HepG2 (cell line): ENCODE data around the gene BMI1. TPM values are rescaled to one million over a fixed set of nuclear protein-coding genes. Genes with fewer than 3 reads are reported as not detected.

Experiments
- HNF4G ChIP-seq, 2 experiments: sonication (generic) in 1 of 2; formaldehyde crosslinking in 1 of 2; IDR thresholded peaks; 2 replicates each; pipeline versions ENCODE4 v1.4.0 to v1.6.1; 2011 to 2020; ENCODE audit warnings: borderline replicate concordance in 2 of 2, low read depth in 2 of 2, mild to moderate bottlenecking in 2 of 2, low read length in 1 of 2, missing genetic modification reagents in 1 of 2, moderate library complexity in 1 of 2
- HNRNPK ChIP-seq: fragments of 200-400 bp; formaldehyde crosslinking; IDR thresholded peaks from 2 replicates; pipeline ENCODE4 v1.6.1; 2018; ENCODE audit warnings: low read length, low read depth, moderate library complexity, mild to moderate bottlenecking; ENCODE audit not compliant: poor library complexity, severe bottlenecking
- MAFG ChIP-seq: sonication (generic); formaldehyde crosslinking; IDR thresholded peaks from 2 replicates; pipeline ENCODE4 v1.5.1; 2020; ENCODE audit warnings: mild to moderate bottlenecking, missing genetic modification reagents
- MYPOP ChIP-seq: sonication (generic); formaldehyde crosslinking; IDR thresholded peaks from 2 replicates; pipeline ENCODE4 v1.8.1; 2023; ENCODE audit warnings: mild to moderate bottlenecking, moderate library complexity, missing genetic modification reagents
- REL ChIP-seq: sonication (generic); formaldehyde crosslinking; conservative IDR thresholded peaks from 2 replicates; pipeline ENCODE4 v1.8.0; 2022; ENCODE audit warnings: mild to moderate bottlenecking, missing genetic modification reagents, moderate library complexity
- REXO4 ChIP-seq: sonication (generic); formaldehyde crosslinking; IDR thresholded peaks from 2 replicates; pipeline ENCODE4 v1.8.0; 2022; ENCODE audit warnings: missing genetic modification reagents, mild to moderate bottlenecking, borderline replicate concordance
- SCMH1 ChIP-seq: sonication (generic); formaldehyde crosslinking; IDR thresholded peaks from 2 replicates; pipeline ENCODE4 v1.9.0; 2021; ENCODE audit warnings: missing genetic modification reagents, mild to moderate bottlenecking, borderline replicate concordance
- TCF7L2 ChIP-seq: IDR thresholded peaks from 2 replicates; pipeline ENCODE4 v1.6.1; 2011; ENCODE audit warnings: mild to moderate bottlenecking, low read depth, low read length, moderate library complexity
- ZNF318 ChIP-seq: sonication (generic); formaldehyde crosslinking; IDR thresholded peaks from 2 replicates; pipeline ENCODE4 v1.4.0; 2020; ENCODE audit warnings: mild to moderate bottlenecking, missing genetic modification reagents
- ZNF335 ChIP-seq: sonication (generic); formaldehyde crosslinking; IDR thresholded peaks from 2 replicates; pipeline ENCODE4 v1.4.0; 2020; ENCODE audit warnings: missing genetic modification reagents
- polyA plus RNA-seq, 8 experiments: library from polyadenylated mRNA; depleted of rRNA in 3 of 8; stranded (reverse) in 7 of 8; unstranded in 1 of 8; fragments of >200 nt; fragmentation: Illumina TruSeq in 4 of 8; extraction: Trizol in 4 of 8; gene quantifications; 2 replicates each; pipeline versions ENCODE4 v1.2.1 to v1.2.3, GENCODE V29; 2011 to 2016; ENCODE audit warnings: low read depth in 4 of 8, missing spikeins in 1 of 8, mixed read lengths in 1 of 8; ENCODE audit not compliant: insufficient read depth in 1 of 8
- total RNA-seq, 5 experiments: library from RNA; depleted of rRNA; stranded (reverse); fragments of >200 nt; fragmentation: Illumina TruSeq; extraction: Trizol; gene quantifications; 2 replicates each; pipeline ENCODE4 v1.2.3, GENCODE V29; 2016; ENCODE audit warnings: low read depth in 1 of 5
- TF ChIP-seq, protein P1 (sequence below): sonication (generic); formaldehyde crosslinking; IDR thresholded peaks from 2 replicates; pipeline ENCODE4 v1.8.1; 2023; ENCODE audit warnings: mild to moderate bottlenecking, inconsistent platforms, moderate library complexity, missing genetic modification reagents, borderline replicate concordance
- TF ChIP-seq, protein P2 (sequence below): sonication (generic); formaldehyde crosslinking; IDR thresholded peaks from 2 replicates; pipeline ENCODE4 v1.4.0; 2020; ENCODE audit warnings: low read depth, missing genetic modification reagents

The BMI1 gene
- total and polyA plus RNA-seq, 2 of the 13 experiments (the other 11 are each of a cell fraction or from before 2014, with no cell fraction given) = 30.5 to 44.0 TPM

- 0 out of 2 replicates have a peak, but pooled peaks have one; percentile 33 for TF ChIP-seq REL
- TF ChIP-seq HNF4G (IDR thresholded peaks at IDR 0.05; ENCODE audit: borderline replicate concordance, low read depth, low read length) = no peak
- 0 out of 2 replicates have a peak, but pooled peaks have one; percentile 10 for TF ChIP-seq HNF4G (CRISPR knock-in tag; IDR thresholded peaks at IDR 0.05; ENCODE audit: borderline replicate concordance, low read depth)
- peak; percentile 64; the same call in 1 of the 2 replicates for TF ChIP-seq MYPOP (CRISPR knock-in tag)
- TF ChIP-seq, protein P1, sequence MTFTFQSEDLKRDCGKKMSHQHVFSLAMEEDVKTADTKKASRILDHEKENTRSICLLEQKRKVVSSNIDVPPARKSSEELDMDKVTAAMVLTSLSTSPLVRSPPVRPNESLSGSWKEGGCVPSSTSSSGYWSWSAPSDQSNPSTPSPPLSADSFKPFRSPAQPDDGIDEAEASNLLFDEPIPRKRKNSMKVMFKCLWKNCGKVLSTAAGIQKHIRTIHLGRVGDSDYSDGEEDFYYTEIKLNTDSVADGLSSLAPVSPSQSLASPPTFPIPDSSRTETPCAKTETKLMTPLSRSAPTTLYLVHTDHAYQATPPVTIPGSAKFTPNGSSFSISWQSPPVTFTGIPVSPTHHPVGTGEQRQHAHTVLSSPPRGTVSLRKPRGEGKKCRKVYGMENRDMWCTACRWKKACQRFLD (CRISPR knock-in tag) = no peak
- no peak for TF ChIP-seq ZNF335 (CRISPR knock-in tag)
- no peak for TF ChIP-seq ZNF318 (CRISPR knock-in tag)
- no peak for TF ChIP-seq SCMH1 (CRISPR knock-in tag)
- TF ChIP-seq HNRNPK = no peak
- no peak for TF ChIP-seq TCF7L2
- TF ChIP-seq, protein P2, sequence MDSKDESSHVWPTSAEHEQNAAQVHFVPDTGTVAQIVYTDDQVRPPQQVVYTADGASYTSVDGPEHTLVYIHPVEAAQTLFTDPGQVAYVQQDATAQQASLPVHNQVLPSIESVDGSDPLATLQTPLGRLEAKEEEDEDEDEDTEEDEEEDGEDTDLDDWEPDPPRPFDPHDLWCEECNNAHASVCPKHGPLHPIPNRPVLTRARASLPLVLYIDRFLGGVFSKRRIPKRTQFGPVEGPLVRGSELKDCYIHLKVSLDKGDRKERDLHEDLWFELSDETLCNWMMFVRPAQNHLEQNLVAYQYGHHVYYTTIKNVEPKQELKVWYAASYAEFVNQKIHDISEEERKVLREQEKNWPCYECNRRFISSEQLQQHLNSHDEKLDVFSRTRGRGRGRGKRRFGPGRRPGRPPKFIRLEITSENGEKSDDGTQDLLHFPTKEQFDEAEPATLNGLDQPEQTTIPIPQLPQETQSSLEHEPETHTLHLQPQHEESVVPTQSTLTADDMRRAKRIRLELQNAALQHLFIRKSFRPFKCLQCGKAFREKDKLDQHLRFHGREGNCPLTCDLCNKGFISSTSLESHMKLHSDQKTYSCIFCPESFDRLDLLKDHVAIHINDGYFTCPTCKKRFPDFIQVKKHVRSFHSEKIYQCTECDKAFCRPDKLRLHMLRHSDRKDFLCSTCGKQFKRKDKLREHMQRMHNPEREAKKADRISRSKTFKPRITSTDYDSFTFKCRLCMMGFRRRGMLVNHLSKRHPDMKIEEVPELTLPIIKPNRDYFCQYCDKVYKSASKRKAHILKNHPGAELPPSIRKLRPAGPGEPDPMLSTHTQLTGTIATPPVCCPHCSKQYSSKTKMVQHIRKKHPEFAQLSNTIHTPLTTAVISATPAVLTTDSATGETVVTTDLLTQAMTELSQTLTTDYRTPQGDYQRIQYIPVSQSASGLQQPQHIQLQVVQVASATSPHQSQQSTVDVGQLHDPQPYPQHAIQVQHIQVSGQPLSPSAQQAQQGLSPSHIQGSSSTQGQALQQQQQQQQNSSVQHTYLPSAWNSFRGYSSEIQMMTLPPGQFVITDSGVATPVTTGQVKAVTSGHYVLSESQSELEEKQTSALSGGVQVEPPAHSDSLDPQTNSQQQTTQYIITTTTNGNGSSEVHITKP (CRISPR knock-in tag) = 0 out of 2 replicates have a peak, but pooled peaks have one; percentile 21
- no peak for TF ChIP-seq MAFG
- no peak for TF ChIP-seq REXO4
Measured at GRCh38 chr10:22316286-22317075, 4.4 kb upstream of the BMI1 start, which contains the start of gene COMMD3 (continued).
